Transverse colon (tissue), 4 donors: ENCODE measurements around the gene PP2D1. TPM values are rescaled to one million over a fixed set of nuclear protein-coding genes. Genes with fewer than 3 reads are reported as not detected.

ENCODE experiments used
- DNase-seq: peaks from one replicate; pipeline ENCODE4 v3.0.0-alpha.2; 2019
- H3K27ac ChIP-seq, 4 donors: fragments of 200-600 bp; sonication (generic); 2 replicates each; pipeline ENCODE4 v1.5.1; 2016 to 2018; ENCODE audit warnings: inconsistent platforms in 4 of 4
- H3K27me3 ChIP-seq: fragments of 200-600 bp; sonication (generic); 2 replicates; pipeline ENCODE4 v1.5.1; 2017; ENCODE audit warnings: inconsistent platforms
- H3K36me3 ChIP-seq, 4 donors: fragments of 200-600 bp; sonication (generic); 2 replicates each; pipeline ENCODE4 v1.5.1; 2017 to 2019; ENCODE audit warnings: inconsistent platforms in 4 of 4
- H3K4me1 ChIP-seq, 4 donors: fragments of 200-600 bp; sonication (generic); 2 replicates each; pipeline ENCODE4 v1.5.1; 2017 to 2020; ENCODE audit warnings: inconsistent platforms in 4 of 4
- H3K4me3 ChIP-seq, 4 donors: fragments of 200-600 bp; sonication (generic); 1 replicate in 1 of 4; 2 replicates in 3 of 4; pipeline versions ENCODE4 v1.5.1 to v1.6.1; 2017 to 2019; ENCODE audit warnings: inconsistent platforms in 4 of 4
- H3K9me3 ChIP-seq, 2 donors: fragments of 200-600 bp; sonication (generic); 2 replicates each; pipeline ENCODE4 v1.5.1; 2017 to 2019; ENCODE audit warnings: inconsistent platforms in 2 of 2
- EP300 ChIP-seq: sonication (generic); formaldehyde crosslinking; IDR thresholded peaks from one replicate; pipeline ENCODE4 v1.6.1; 2017; ENCODE audit warnings: antibody characterized with exemption, low read depth
- POLR2A ChIP-seq: fragments of 450-650 bp; IDR thresholded peaks from one replicate; pipeline ENCODE4 v1.6.1; 2016; ENCODE audit warnings: antibody characterized with exemption, mild to moderate bottlenecking, moderate library complexity
- POLR2AphosphoS5 ChIP-seq, 3 donors: sonication (generic); formaldehyde crosslinking; IDR thresholded peaks; one replicate each; pipeline ENCODE4 v1.6.1; 2016; ENCODE audit warnings: antibody characterized with exemption in 3 of 3
- WGBS, 2 donors: methylation state at CpG; one replicate each; pipeline ENCODE4 v1.1.5; 2018; ENCODE audit warnings: low coverage in 1 of 2; 5-methylcytosine and 5-hydroxymethylcytosine counted together
- in situ Hi-C, 4 donors: fragments of 200-750 bp; cut with MboI; loops; one replicate each; pipeline versions ENCODE4 v1.15.0 to v1.15.1; 2017; ENCODE audit warnings: low sequenced_read_pairs in 3 of 4, low pct_ligation_motif_present in 1 of 4, low pct_unique_long_range_greater_than_20kb in 1 of 4
- intact Hi-C: fragments of 100-400 bp; cut with DNase I; formaldehyde crosslinking; loops from one replicate; pipeline ENCODE4 v1.15.1; 2023; ENCODE audit warnings: low total_unique reads
- small RNA-seq, 4 donors: library from RNA; depleted of rRNA; stranded (forward); fragments of <200 nt; gene quantifications; one replicate each; pipeline ENCODE3, GENCODE V24; 2016
- total RNA-seq, 4 donors: library from RNA; depleted of rRNA; stranded (reverse); fragments of >200 nt; gene quantifications; one replicate each; pipeline ENCODE4 v1.1.0, GENCODE V29; 2016
- TF ChIP-seq, protein P1 (sequence below), 5 experiments: fragments of 200-600 bp in 3 of 5; fragments of 450-650 bp in 2 of 5; sonication (generic) in 3 of 5; IDR thresholded peaks; 1 replicate in 2 of 5; 2 replicates in 3 of 5; pipeline ENCODE4 v1.5.1; 2016 to 2017; ENCODE audit warnings: antibody characterized with exemption in 5 of 5, inconsistent platforms in 3 of 5, mild to moderate bottlenecking in 2 of 5, moderate library complexity in 1 of 5

PP2D1 gene
- total RNA-seq, 4 donors from 2014 or later = not detected

GRCh38 chr3:19937459-19938294, 74.4 kb downstream of the PP2D1 start:
- 62 to 69% methylated on average over 6 to 7 of the region's 7 CpGs for WGBS, 2 donors
- Histone ChIP-seq H3K27ac (no peak overlapping the region), H3K4me1 (no peaks in the 10 kb centered on the region), H3K36me3 (no peaks in the 10 kb centered on the region), H3K9me3 (no peaks in the 10 kb centered on the region), H3K4me3 (no peak overlapping the region), H3K27me3 (no peaks in the 10 kb centered on the region)
- no peak for DNase-seq
- intact Hi-C loops = no loop called here
- TF ChIP-seq POLR2A = no peak
- TF ChIP-seq EP300 = no peak
- no peak for TF ChIP-seq POLR2AphosphoS5 (IDR thresholded peaks at IDR 0.05)
- TF ChIP-seq, protein P1, sequence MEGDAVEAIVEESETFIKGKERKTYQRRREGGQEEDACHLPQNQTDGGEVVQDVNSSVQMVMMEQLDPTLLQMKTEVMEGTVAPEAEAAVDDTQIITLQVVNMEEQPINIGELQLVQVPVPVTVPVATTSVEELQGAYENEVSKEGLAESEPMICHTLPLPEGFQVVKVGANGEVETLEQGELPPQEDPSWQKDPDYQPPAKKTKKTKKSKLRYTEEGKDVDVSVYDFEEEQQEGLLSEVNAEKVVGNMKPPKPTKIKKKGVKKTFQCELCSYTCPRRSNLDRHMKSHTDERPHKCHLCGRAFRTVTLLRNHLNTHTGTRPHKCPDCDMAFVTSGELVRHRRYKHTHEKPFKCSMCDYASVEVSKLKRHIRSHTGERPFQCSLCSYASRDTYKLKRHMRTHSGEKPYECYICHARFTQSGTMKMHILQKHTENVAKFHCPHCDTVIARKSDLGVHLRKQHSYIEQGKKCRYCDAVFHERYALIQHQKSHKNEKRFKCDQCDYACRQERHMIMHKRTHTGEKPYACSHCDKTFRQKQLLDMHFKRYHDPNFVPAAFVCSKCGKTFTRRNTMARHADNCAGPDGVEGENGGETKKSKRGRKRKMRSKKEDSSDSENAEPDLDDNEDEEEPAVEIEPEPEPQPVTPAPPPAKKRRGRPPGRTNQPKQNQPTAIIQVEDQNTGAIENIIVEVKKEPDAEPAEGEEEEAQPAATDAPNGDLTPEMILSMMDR (IDR thresholded peaks at IDR 0.05) = no peak
- in situ Hi-C loops = loop anchor here in 1 of 4 donors (25.0 kb wide), 1 partner anchor 250 kb away; the partner anchor contains the start of gene SGO1

Small RNAs within 50 kb of the gene (small RNA-seq; reads per million reads assigned to genes)
- 0 reads per million in 4 donors for gene RNU4-85P
- 0 reads per million in 4 donors for gene RPL39P18

Other genes starting within 250 kb of the PP2D1 start
- gene EFHB, start 78.0 kb downstream of the PP2D1 start, total RNA-seq = under 1 TPM in 2 of 4 donors, not detected in 2; 0.64 to 0.68 TPM
- gene RAB5A, start 65.2 kb downstream of the PP2D1 start, total RNA-seq = 100 to 1,000 TPM in 1 of 4 donors, 10 to 100 TPM in 3; 80.6 to 105 (median 87.5) TPM
- 10 to 100 TPM; 21.3 to 35.5 (median 30.2) TPM for gene KAT2B, start 28.2 kb upstream of the PP2D1 start, total RNA-seq
- gene SGO1, start 173.9 kb upstream of the PP2D1 start, total RNA-seq = 10 to 100 TPM in 1 of 4 donors, under 1 TPM in 2, not detected in 1; 0.79 to 26.5 (median 0.96) TPM